Bronchial epithelial cell (primary cell): ENCODE results near the gene IFFO2. TPM values are rescaled to one million over a fixed set of nuclear protein-coding genes. Genes with fewer than 3 reads are reported as not detected.

Source experiments
- DNase-seq: peaks from one replicate; pipeline ENCODE4 v3.0.0-alpha.2; 2010; ENCODE audit warnings: low read depth
- FAIRE-seq: peaks from 2 replicates; lab custom pipeline; 2011; peaks lifted over from hg19 to GRCh38; lab: Jason Lieb, UNC
- H3K27me3 ChIP-seq: 2 replicates; pipeline ENCODE4 v1.5.1; 2011; ENCODE audit warnings: low read length; ENCODE audit not compliant: control insufficient read depth, insufficient read depth
- H3K36me3 ChIP-seq: 2 replicates; pipeline ENCODE4 v1.5.1; 2011; ENCODE audit warnings: low read length; ENCODE audit not compliant: control insufficient read depth, insufficient read depth
- H3K4me3 ChIP-seq: 2 replicates; pipeline ENCODE4 v1.5.1; 2011; ENCODE audit warnings: mild to moderate bottlenecking, low read depth, low read length, control low read depth
- CTCF ChIP-seq: IDR thresholded peaks from 2 replicates; pipeline ENCODE4 v1.5.1; 2011; ENCODE audit warnings: mild to moderate bottlenecking, moderate library complexity, low read length, control low read depth, inconsistent platforms; ENCODE audit not compliant: insufficient read depth, severe bottlenecking
- total RNA-seq: library from RNA; depleted of rRNA; stranded (reverse); fragments of >200 nt; gene quantifications from 2 replicates; pipeline ENCODE4 v1.2.1, GENCODE V29; 2014

The IFFO2 gene
- total RNA-seq, 1 donor from 2014 or later: 11.8 TPM

GRCh38 chr1:18922848-18923755, 33.4 kb downstream of the IFFO2 start:
- peaks cover 14% of the 10 kb centered on the region for H3K36me3 ChIP-seq
- DNase-seq: peak; percentile 74
- no peak for TF ChIP-seq CTCF
- peak; percentile 7 for FAIRE-seq
- no peak overlapping the region for H3K4me3 ChIP-seq
- H3K27me3 ChIP-seq: no peaks in the 10 kb centered on the region

- DNase-seq: peak; percentile 63
- H3K27me3 ChIP-seq: no peaks in the 10 kb centered on the region
- no peak for FAIRE-seq
- no peak overlapping the region for H3K4me3 ChIP-seq
- peaks cover 21% of the 10 kb centered on the region for H3K36me3 ChIP-seq
- TF ChIP-seq CTCF: no peak
Observed at GRCh38 chr1:18922319-18922726, 34.2 kb downstream of the IFFO2 start.

GRCh38 chr1:18921516-18922251, 34.8 kb downstream of the IFFO2 start:
- TF ChIP-seq CTCF: no peak
- DNase-seq (no peak), FAIRE-seq (peak; percentile 76)
- peaks cover 27% of the 10 kb centered on the region for H3K36me3 ChIP-seq
- H3K4me3 ChIP-seq: no peak overlapping the region
- H3K27me3 ChIP-seq: no peaks in the 10 kb centered on the region

- FAIRE-seq (no peak), DNase-seq (no peak)
- H3K4me3 ChIP-seq: no peak overlapping the region
- no peak for TF ChIP-seq CTCF
- H3K27me3 ChIP-seq: no peaks in the 10 kb centered on the region
- peaks cover 30% of the 10 kb centered on the region for H3K36me3 ChIP-seq
Observed at GRCh38 chr1:18920931-18921330, 35.5 kb downstream of the IFFO2 start.

GRCh38 chr1:18919956-18920355, 36.5 kb downstream of the IFFO2 start:
- Histone ChIP-seq H3K4me3 (no peak overlapping the region), H3K36me3 (peaks cover 34% of the 10 kb centered on the region), H3K27me3 (no peaks in the 10 kb centered on the region)
- no peak for FAIRE-seq
- TF ChIP-seq CTCF: no peak
- no peak for DNase-seq
